HL-60 (cell line): ENCODE data around the gene ADGRL3.

Source experiments
- DNase-seq, 2 experiments: peaks; one replicate each; pipeline ENCODE4 v3.0.0-alpha.2; 2010 to 2020; ENCODE audit warnings: low read depth in 1 of 2, low spot score in 1 of 2
- H3K27ac ChIP-seq: fragments of 250-450 bp; sonication (Bioruptor Pico); replicated peaks from 2 replicates; pipeline ENCODE4 v1.5.1; 2020; ENCODE audit warnings: mild to moderate bottlenecking, moderate library complexity
- H3K27me3 ChIP-seq: fragments of 250-450 bp; sonication (Bioruptor Pico); 2 replicates; pipeline ENCODE4 v1.5.1; 2021; ENCODE audit warnings: mild to moderate bottlenecking, moderate library complexity; ENCODE audit not compliant: insufficient read depth, poor library complexity, severe bottlenecking
- H3K4me3 ChIP-seq: replicated peaks from 2 replicates; pipeline ENCODE4 v1.5.1; 2011; ENCODE audit warnings: mild to moderate bottlenecking, control low read depth, low read length; ENCODE audit not compliant: insufficient read depth
- CTCF ChIP-seq: IDR thresholded peaks from one replicate; pipeline ENCODE4 v1.5.1; 2011; ENCODE audit warnings: low read length, control low read depth, inconsistent platforms; ENCODE audit not compliant: insufficient read depth
- GABPA ChIP-seq: IDR thresholded peaks from 2 replicates; pipeline ENCODE4 v1.6.1; 2012; ENCODE audit warnings: low read depth
- POLR2AphosphoS5 ChIP-seq: IDR thresholded peaks from 2 replicates; pipeline ENCODE4 v1.6.1; 2012; ENCODE audit warnings: low read depth
- SPI1 ChIP-seq: IDR thresholded peaks from 2 replicates; pipeline ENCODE4 v1.6.1; 2012; ENCODE audit warnings: low read depth, mild to moderate bottlenecking, borderline replicate concordance
- TF ChIP-seq, protein P1 (sequence below): IDR thresholded peaks from 2 replicates; pipeline ENCODE4 v1.6.1; 2012; ENCODE audit warnings: low read depth; ENCODE audit not compliant: insufficient replicate concordance

Gene ADGRL3

GRCh38 chr4:61162116-61162515 is 38.0 kb upstream of the ADGRL3 start:
- Histone ChIP-seq H3K27me3 (no peaks in the 10 kb centered on the region), H3K4me3 (no peak overlapping the region), H3K27ac (no peak overlapping the region)
- TF ChIP-seq CTCF (no peak), POLR2AphosphoS5 (no peak), GABPA (no peak), SPI1 (no peak)
- TF ChIP-seq, protein P1, sequence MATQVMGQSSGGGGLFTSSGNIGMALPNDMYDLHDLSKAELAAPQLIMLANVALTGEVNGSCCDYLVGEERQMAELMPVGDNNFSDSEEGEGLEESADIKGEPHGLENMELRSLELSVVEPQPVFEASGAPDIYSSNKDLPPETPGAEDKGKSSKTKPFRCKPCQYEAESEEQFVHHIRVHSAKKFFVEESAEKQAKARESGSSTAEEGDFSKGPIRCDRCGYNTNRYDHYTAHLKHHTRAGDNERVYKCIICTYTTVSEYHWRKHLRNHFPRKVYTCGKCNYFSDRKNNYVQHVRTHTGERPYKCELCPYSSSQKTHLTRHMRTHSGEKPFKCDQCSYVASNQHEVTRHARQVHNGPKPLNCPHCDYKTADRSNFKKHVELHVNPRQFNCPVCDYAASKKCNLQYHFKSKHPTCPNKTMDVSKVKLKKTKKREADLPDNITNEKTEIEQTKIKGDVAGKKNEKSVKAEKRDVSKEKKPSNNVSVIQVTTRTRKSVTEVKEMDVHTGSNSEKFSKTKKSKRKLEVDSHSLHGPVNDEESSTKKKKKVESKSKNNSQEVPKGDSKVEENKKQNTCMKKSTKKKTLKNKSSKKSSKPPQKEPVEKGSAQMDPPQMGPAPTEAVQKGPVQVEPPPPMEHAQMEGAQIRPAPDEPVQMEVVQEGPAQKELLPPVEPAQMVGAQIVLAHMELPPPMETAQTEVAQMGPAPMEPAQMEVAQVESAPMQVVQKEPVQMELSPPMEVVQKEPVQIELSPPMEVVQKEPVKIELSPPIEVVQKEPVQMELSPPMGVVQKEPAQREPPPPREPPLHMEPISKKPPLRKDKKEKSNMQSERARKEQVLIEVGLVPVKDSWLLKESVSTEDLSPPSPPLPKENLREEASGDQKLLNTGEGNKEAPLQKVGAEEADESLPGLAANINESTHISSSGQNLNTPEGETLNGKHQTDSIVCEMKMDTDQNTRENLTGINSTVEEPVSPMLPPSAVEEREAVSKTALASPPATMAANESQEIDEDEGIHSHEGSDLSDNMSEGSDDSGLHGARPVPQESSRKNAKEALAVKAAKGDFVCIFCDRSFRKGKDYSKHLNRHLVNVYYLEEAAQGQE = no peak
- no peak for DNase-seq

DNA sequence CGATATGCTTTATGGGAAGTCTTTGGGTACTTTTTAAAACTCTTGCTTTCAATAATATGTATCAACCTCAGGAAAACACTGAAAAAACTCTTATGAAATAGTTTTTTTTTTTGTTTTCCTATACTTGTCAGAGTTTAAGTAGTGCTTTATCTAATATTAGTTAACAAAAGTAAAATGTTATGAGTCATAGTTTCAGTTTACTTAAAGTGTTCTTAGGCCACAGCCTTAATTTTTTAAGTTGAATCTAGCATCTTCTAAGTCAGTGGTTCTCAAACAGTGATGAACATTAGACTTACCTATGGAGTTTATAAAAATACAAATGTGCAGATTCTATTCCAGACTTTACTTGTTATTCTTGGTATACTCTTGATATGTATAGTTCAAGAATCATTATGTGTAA is 26.3 kb upstream of the ADGRL3 start:
- no peak for DNase-seq
- Histone ChIP-seq H3K27me3 (no peaks in the 10 kb centered on the region), H3K27ac (no peak overlapping the region), H3K4me3 (no peak overlapping the region)
- TF ChIP-seq SPI1 (no peak), CTCF (no peak), POLR2AphosphoS5 (no peak), GABPA (no peak)
- TF ChIP-seq, protein P1 = no peak

- TF ChIP-seq POLR2AphosphoS5 (no peak), CTCF (no peak), SPI1 (no peak), GABPA (no peak)
- TF ChIP-seq, protein P1 = no peak
- Histone ChIP-seq H3K27me3 (no peaks in the 10 kb centered on the region), H3K27ac (no peak overlapping the region), H3K4me3 (no peak overlapping the region)
- DNase-seq = no peak
Observed at GRCh38 chr4:61175495-61175894, 24.6 kb upstream of the ADGRL3 start.
